Endothelial cell of umbilical vein (primary cell): ENCODE data around the gene DNMT3B. TPM values are rescaled to one million over a fixed set of nuclear protein-coding genes. Genes with fewer than 3 reads are reported as not detected.

Source experiments
- BruUV-seq: library from RNA; stranded (reverse); fragments of 400-500 nt; replicated peaks from 2 replicates; lab custom pipeline; 2021; lab: Mats Ljungman, UMichigan
- CTCF ChIA-PET: fragments of 300-600, 350-600 bp; sonication (Branson Sonifier 250); formaldehyde crosslinking; loops from one replicate; lab custom pipeline; 2021; ENCODE audit warnings: antibody characterized with exemption, inconsistent platforms; lab: Charles Lee
- POLR2A ChIA-PET: fragments of 300-600, 350-600 bp; sonication (Branson Sonifier 250); formaldehyde crosslinking; loops from one replicate; lab custom pipeline; 2021; ENCODE audit warnings: antibody characterized with exemption, inconsistent platforms; lab: Charles Lee
- DNase-seq: peaks from one replicate; pipeline ENCODE4 v3.0.0-alpha.2; 2011; ENCODE audit warnings: low read depth, low spot score
- FAIRE-seq: peaks from 2 replicates; lab custom pipeline; 2011; peaks lifted over from hg19 to GRCh38; lab: Jason Lieb, UNC
- H2AFZ ChIP-seq: 2 replicates; pipeline ENCODE4 v1.6.0; 2012; ENCODE audit warnings: low read depth, low read length, control low read depth, inconsistent platforms
- H3K27ac ChIP-seq: 2 replicates; pipeline ENCODE4 v1.5.1; 2011; ENCODE audit warnings: low read depth, mild to moderate bottlenecking, control low read depth, low read length, moderate library complexity; ENCODE audit not compliant: insufficient read depth
- H3K27me3 ChIP-seq, 2 experiments: 2 replicates each; pipeline versions ENCODE4 v1.6.0 to v1.6.1; 2011; ENCODE audit warnings: low read length in 2 of 2, mixed read lengths in 1 of 2; ENCODE audit not compliant: control insufficient read depth in 2 of 2, insufficient read depth in 2 of 2
- H3K36me3 ChIP-seq, 2 experiments: 2 replicates in 1 of 2; 3 replicates in 1 of 2; pipeline ENCODE4 v1.5.1; 2011; ENCODE audit warnings: low read length in 2 of 2, mild to moderate bottlenecking in 1 of 2, moderate library complexity in 1 of 2; ENCODE audit not compliant: control insufficient read depth in 2 of 2, insufficient read depth in 2 of 2; ENCODE audit errors: extremely low read depth in 1 of 2
- H3K4me1 ChIP-seq: 3 replicates; pipeline ENCODE4 v1.5.1; 2011; ENCODE audit warnings: mild to moderate bottlenecking, low read length; ENCODE audit not compliant: control insufficient read depth, insufficient read depth; ENCODE audit errors: extremely low read depth
- H3K4me2 ChIP-seq: 2 replicates; pipeline ENCODE4 v1.6.1; 2011; ENCODE audit warnings: low read length, control low read depth, mixed read lengths; ENCODE audit not compliant: insufficient read depth
- H3K4me3 ChIP-seq, 3 experiments: fragments of 200-600 bp in 1 of 3; sonication (generic), shearing (Covaris generic) in 1 of 3; replicated peaks in 1 of 3; 2 replicates each; pipeline ENCODE4 v1.5.1; 2011 to 2016; ENCODE audit warnings: control low read depth in 3 of 3, low read length in 3 of 3, mild to moderate bottlenecking in 2 of 3, inconsistent platforms in 1 of 3, low read depth in 1 of 3, moderate library complexity in 1 of 3; ENCODE audit not compliant: insufficient read depth in 1 of 3
- H3K79me2 ChIP-seq: 2 replicates; pipeline ENCODE4 v1.6.0; 2012; ENCODE audit warnings: low read length, inconsistent platforms; ENCODE audit not compliant: control insufficient read depth, insufficient read depth
- H3K9ac ChIP-seq: replicated peaks from 2 replicates; pipeline ENCODE3; 2011; ENCODE audit warnings: low read length, control low read depth; ENCODE audit not compliant: insufficient read depth; ENCODE audit errors: extremely low read depth
- H3K9me1 ChIP-seq: replicated peaks from 3 replicates; pipeline ENCODE4 v1.6.0; 2011; ENCODE audit warnings: mild to moderate bottlenecking, low read length; ENCODE audit not compliant: control insufficient read depth, insufficient read depth; ENCODE audit errors: extremely low read depth
- H3K9me3 ChIP-seq: replicated peaks from 2 replicates; pipeline ENCODE4 v1.5.1; 2012; ENCODE audit warnings: low read length, inconsistent platforms; ENCODE audit not compliant: control insufficient read depth, insufficient read depth
- H4K20me1 ChIP-seq: replicated peaks from 2 replicates; pipeline ENCODE3; 2011; ENCODE audit warnings: mild to moderate bottlenecking, low read length; ENCODE audit not compliant: control insufficient read depth, insufficient read depth; ENCODE audit errors: extremely low read depth
- EZH2 ChIP-seq: IDR thresholded peaks from 2 replicates; pipeline ENCODE4 v1.6.1; 2012; ENCODE audit warnings: borderline replicate concordance, low read depth, mild to moderate bottlenecking, moderate library complexity, low read length, inconsistent platforms; ENCODE audit not compliant: severe bottlenecking
- FOS ChIP-seq: IDR thresholded peaks from 2 replicates; pipeline ENCODE4 v1.6.1; 2011; ENCODE audit warnings: mild to moderate bottlenecking, low read length, moderate library complexity, borderline replicate concordance; ENCODE audit not compliant: insufficient read depth
- GATA2 ChIP-seq: IDR thresholded peaks from 2 replicates; pipeline ENCODE4 v1.7.0; 2011; ENCODE audit warnings: low read depth, mild to moderate bottlenecking, moderate library complexity, mixed read lengths, low read length; ENCODE audit not compliant: insufficient read length, insufficient read depth
- JUN ChIP-seq: IDR thresholded peaks from 2 replicates; pipeline ENCODE4 v1.6.1; 2011; ENCODE audit warnings: borderline replicate concordance, low read depth; ENCODE audit not compliant: insufficient read length, insufficient read depth
- MYC ChIP-seq: IDR thresholded peaks from one replicate; pipeline ENCODE4 v1.6.1; 2011; ENCODE audit warnings: mild to moderate bottlenecking, low read depth, low read length
- POLR2A ChIP-seq: IDR thresholded peaks from 2 replicates; pipeline ENCODE4 v1.6.1; 2012; ENCODE audit warnings: low read depth, mild to moderate bottlenecking, control low read depth, low read length
- POLR2AphosphoS5 ChIP-seq: IDR thresholded peaks from 2 replicates; pipeline ENCODE4 v1.6.1; 2012; ENCODE audit warnings: low read depth, mild to moderate bottlenecking, control low read depth, low read length, moderate library complexity; ENCODE audit not compliant: insufficient read depth
- dilution Hi-C: fragments of 300-500 bp; cut with MboI; formaldehyde crosslinking; loops from one replicate; pipeline ENCODE4 v1.15.0; 2019; ENCODE audit warnings: low sequenced_read_pairs; ENCODE audit not compliant: extremely low pct_ligation_motif_present
- intact Hi-C: fragments of 100-400 bp; cut with micrococcal nuclease; formaldehyde crosslinking; loops from one replicate; pipeline ENCODE4 v1.10.0; 2022
- polyA plus RNA-seq, 4 experiments: library from polyadenylated mRNA; depleted of rRNA in 3 of 4; stranded (reverse) in 3 of 4; unstranded in 1 of 4; fragments of >200 nt; gene quantifications; 2 replicates each; pipeline versions ENCODE4 v1.2.1 to v1.2.3, GENCODE V29; 2011 to 2012; ENCODE audit warnings: missing spikeins in 1 of 4
- total RNA-seq: library from RNA; stranded (reverse); gene quantifications from 2 replicates; pipeline ENCODE4 v1.2.3, GENCODE V29; 2021
- TF ChIP-seq, protein P1 (sequence below), 2 donors: IDR thresholded peaks; 1 replicate in 1 of 2; 2 replicates in 1 of 2; pipeline ENCODE4 v1.5.1; 2011; ENCODE audit warnings: low read length in 2 of 2, mild to moderate bottlenecking in 2 of 2, moderate library complexity in 2 of 2, control low read depth in 1 of 2, inconsistent platforms in 1 of 2, low read depth in 1 of 2; ENCODE audit not compliant: insufficient read depth in 1 of 2; ENCODE audit errors: extremely low read depth in 1 of 2
- TF ChIP-seq, protein P2 (sequence below): IDR thresholded peaks from 2 replicates; pipeline ENCODE4 v1.6.1; 2011; ENCODE audit not compliant: insufficient read depth, insufficient read length

Gene DNMT3B
- total and polyA plus RNA-seq, 2 donors (not counting 3 experiments of a cell fraction or from before 2014, with no cell fraction given): 3.6 to 6.8 TPM

DNA sequence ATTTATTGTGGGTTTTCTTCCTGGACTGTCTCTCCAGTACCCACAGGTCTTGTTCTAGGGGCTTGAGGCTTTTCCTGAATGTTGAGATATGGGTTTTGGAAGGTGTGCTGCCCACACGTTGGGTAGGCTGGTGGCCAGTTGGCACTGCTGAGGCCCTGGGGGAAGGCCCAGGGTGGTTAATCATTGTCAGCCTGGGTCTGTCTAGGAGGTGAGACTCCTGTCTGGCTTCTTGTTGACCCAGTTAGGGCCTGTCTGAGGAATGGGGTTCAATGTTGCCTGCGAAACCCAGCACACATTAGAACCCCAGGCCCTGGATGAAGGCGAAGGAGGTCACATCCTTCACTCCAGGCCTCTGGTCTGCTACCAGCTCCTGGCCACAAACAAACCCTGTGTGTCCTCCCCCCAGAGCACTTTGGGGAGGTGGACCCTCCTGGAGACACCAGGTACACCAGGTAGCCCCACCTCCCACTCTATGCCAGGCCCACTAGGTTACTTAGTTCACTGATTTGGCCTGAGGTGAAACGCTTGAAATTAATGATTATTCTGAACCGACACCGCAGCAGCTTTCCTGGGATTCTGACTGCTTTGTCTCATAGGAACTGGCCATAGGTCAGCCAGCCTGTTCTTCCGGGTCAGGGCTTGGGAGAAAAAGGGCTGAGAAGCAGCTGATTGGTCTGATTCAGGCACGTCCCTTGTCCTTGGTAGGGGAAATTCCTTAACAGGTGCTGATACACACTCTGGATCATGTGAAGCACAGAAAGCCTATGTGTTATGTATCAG lies 15.2 kb downstream of the DNMT3B start:
- Histone ChIP-seq H3K36me3 (no peaks in the 10 kb centered on the region), H3K4me2 (no peak overlapping the region), H3K9ac (no peak overlapping the region), H3K4me3 (no peak overlapping the region), H3K79me2 (no peaks in the 10 kb centered on the region), H2AFZ (no peak overlapping the region), H3K9me3 (no peaks in the 10 kb centered on the region), H3K9me1 (no peaks in the 10 kb centered on the region), H3K27me3 (no peaks in the 10 kb centered on the region), H3K27ac (no peak overlapping the region), H3K4me1 (no peaks in the 10 kb centered on the region), H4K20me1 (no peaks in the 10 kb centered on the region)
- FAIRE-seq: no peak
- TF ChIP-seq MYC (no peak), POLR2A (no peak)
- intact Hi-C loops (loop anchor here (5.0 kb wide), 1 partner anchor 255 kb away; no protein-coding TSS in a partner anchor), dilution Hi-C loops (no loop called here)
- DNase-seq: no peak
- ChIA-PET POLR2A (interaction anchor here (1.2 kb wide), 1 partner anchor 104 kb away, joined by 13 read pairs; the partner anchor contains the start of gene C20orf203), CTCF (interaction anchor here (0.7 to 7.7 kb wide), 42 partner anchors 7 to 954 kb away, joined by 3 to 636 read pairs (median 6); partner anchors contain the start of genes C20orf203, COMMD7, DNMT3B and MAPRE1)
- no TSS peak for BruUV-seq

DNA sequence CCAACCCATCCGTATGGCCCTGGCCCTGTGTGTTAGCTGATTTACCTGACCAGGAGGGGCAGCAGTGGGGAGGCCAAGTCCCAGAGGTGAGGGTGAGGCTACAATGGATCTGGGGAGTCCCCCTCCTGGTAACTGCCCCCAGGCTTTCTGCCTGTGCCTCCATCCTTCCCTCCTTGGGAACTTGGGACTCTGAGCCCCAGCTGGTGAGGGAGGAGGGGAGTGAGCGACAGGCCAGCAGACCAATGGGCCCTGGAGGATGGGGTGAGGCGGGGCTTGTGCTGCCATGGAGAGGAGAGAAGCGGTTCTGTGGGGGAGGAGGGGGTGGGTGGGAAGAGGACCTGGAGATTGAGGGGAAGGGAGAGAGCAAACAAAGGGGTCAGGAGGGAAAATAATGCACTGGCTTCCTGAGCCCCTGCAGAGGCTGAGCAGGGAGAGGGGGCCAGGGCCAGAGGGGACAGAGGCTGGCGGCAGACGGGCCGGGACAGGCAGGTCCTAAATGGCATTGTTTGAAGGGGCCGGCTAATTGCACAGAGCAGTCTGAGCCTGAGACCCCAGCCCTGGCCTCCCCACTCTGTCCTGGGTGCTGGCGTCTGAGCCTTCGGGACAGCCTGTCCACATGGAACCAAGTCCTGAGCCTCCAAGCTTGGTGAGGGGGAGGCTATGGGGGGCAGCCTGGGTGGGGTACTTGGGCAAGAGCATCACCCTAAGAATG lies 17.5 kb downstream of the DNMT3B start:
- Histone ChIP-seq H3K36me3 (no peaks in the 10 kb centered on the region), H3K9me3 (no peaks in the 10 kb centered on the region), H4K20me1 (no peaks in the 10 kb centered on the region), H3K9ac (no peak overlapping the region), H3K9me1 (no peaks in the 10 kb centered on the region), H3K27ac (no peak overlapping the region), H3K4me2 (no peak overlapping the region), H2AFZ (no peak overlapping the region), H3K27me3 (no peaks in the 10 kb centered on the region), H3K4me1 (no peaks in the 10 kb centered on the region), H3K4me3 (no peak overlapping the region), H3K79me2 (no peaks in the 10 kb centered on the region)
- CTCF ChIA-PET: interaction anchor here (0.7 to 7.7 kb wide), 5 partner anchors 10 to 103 kb away, joined by 3 to 636 read pairs (median 13); partner anchors contain the start of gene C20orf203
- POLR2A ChIA-PET: no interaction called here
- dilution Hi-C loops (no loop called here), intact Hi-C loops (loop anchor here (5.0 kb wide), 1 partner anchor 257 kb away; no protein-coding TSS in a partner anchor)
- FAIRE-seq (no peak), DNase-seq (no peak)
- TF ChIP-seq GATA2 (no peak), FOS (no peak), POLR2AphosphoS5 (no peak), JUN (no peak), POLR2A (no peak), EZH2 (no peak), MYC (no peak)
- TF ChIP-seq, protein P1, sequence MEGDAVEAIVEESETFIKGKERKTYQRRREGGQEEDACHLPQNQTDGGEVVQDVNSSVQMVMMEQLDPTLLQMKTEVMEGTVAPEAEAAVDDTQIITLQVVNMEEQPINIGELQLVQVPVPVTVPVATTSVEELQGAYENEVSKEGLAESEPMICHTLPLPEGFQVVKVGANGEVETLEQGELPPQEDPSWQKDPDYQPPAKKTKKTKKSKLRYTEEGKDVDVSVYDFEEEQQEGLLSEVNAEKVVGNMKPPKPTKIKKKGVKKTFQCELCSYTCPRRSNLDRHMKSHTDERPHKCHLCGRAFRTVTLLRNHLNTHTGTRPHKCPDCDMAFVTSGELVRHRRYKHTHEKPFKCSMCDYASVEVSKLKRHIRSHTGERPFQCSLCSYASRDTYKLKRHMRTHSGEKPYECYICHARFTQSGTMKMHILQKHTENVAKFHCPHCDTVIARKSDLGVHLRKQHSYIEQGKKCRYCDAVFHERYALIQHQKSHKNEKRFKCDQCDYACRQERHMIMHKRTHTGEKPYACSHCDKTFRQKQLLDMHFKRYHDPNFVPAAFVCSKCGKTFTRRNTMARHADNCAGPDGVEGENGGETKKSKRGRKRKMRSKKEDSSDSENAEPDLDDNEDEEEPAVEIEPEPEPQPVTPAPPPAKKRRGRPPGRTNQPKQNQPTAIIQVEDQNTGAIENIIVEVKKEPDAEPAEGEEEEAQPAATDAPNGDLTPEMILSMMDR (IDR thresholded peaks at IDR 0.05; ENCODE audit: extremely low read depth in 1 of 2, insufficient read depth in 1 of 2, low read depth in 1 of 2, low read length in 2 of 2): no peak
- TF ChIP-seq, protein P2, sequence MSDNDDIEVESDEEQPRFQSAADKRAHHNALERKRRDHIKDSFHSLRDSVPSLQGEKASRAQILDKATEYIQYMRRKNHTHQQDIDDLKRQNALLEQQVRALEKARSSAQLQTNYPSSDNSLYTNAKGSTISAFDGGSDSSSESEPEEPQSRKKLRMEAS: no peak
- no TSS peak for BruUV-seq
